Stimulated activated CD4-positive, alpha-beta T cell treated with anti-CD3 and anti-CD28 coated beads, TNF-alpha, amount 100 ng/mL, for 24 hours (primary cell): ENCODE measurements around the gene KPNA4.
"Not testable (repeated sequence)": the region's sequence is repeated elsewhere in the genome, so short reads cannot be mapped to it uniquely, and the experiment has no call there.

Experiments
- DNase-seq, 3 experiments: peaks; one replicate each; pipeline ENCODE4 v3.0.0-alpha.2; 2020; ENCODE audit warnings: low read depth in 3 of 3

Gene KPNA4

GRCh38 chr3:160498202-160498601, 67.2 kb downstream of the KPNA4 start:
- no peak for DNase-seq

DNA sequence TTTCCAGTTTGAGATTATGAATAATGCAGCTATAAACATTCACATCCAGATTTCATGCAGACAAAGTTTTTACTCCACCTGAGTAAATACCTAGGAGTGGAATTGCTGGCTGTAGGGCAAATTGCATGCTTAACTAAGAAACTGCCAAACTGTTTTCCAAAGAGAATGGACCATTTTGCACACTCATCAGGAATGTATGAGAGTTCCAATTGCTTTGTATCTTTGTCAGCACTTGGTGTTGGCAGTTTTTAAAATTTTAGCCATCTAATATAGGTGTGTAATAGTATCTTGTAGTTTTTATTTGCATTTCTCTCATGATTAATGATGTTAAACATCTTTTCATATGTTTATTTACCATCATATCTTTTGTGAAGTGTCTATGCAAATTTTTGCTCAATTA, 75.2 kb downstream of the KPNA4 start:
- DNase-seq: no peak

DNA sequence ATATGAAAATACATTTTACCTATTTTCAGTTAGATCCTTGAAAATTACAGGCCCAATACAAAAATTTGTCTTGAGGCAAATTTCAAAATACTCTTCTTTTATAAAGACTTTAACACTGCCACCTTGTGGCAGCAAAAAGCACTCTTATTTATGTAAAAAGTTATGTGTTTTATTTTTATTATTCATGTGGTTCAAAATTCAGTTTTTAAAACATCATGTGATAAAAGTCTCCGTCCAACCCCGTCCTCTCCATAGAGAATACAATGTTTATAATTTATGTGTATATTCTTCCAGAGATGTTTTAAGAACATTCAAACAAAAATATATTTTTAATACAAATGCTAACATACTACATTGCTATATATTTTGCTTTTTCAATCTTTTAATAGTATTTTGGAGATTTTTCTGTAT, 78.9 kb downstream of the KPNA4 start:
- no peak for DNase-seq

- DNase-seq: no peak
These were observed 82.6 kb downstream of the KPNA4 start for GRCh38 chr3:160482796-160483195.

GRCh38 chr3:160481856-160482255, 83.5 kb downstream of the KPNA4 start:
- no peak for DNase-seq

- DNase-seq: no peak
These were observed 84.4 kb downstream of the KPNA4 start for GRCh38 chr3:160480931-160481330.

- DNase-seq: no peak
These were observed 86.0 kb downstream of the KPNA4 start for GRCh38 chr3:160479376-160479775.

DNA sequence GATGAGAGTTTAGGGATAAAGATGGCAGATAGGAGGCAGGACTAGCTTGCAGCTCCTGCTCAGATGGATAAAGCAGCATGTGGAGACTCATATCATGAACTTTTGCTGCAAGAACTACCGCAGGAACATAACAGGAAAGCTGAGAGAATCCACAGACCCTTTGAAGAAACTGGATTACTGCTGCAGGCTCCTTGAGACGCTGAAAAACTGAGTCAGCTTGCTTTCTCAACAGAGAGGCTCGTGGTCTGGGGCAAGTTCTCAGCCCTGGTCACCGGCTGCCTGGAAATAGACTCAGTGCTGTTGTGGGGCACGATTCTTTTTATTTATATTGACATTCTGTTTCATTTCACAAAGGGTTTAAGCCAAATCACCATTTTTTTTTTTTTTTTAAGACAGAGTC, 87.0 kb downstream of the KPNA4 start:
- no peak for DNase-seq

GRCh38 chr3:160477750-160478149, 87.6 kb downstream of the KPNA4 start:
- no peak for DNase-seq

- no peak for DNase-seq
These were observed 89.5 kb downstream of the KPNA4 start for GRCh38 chr3:160475884-160476283.

DNA sequence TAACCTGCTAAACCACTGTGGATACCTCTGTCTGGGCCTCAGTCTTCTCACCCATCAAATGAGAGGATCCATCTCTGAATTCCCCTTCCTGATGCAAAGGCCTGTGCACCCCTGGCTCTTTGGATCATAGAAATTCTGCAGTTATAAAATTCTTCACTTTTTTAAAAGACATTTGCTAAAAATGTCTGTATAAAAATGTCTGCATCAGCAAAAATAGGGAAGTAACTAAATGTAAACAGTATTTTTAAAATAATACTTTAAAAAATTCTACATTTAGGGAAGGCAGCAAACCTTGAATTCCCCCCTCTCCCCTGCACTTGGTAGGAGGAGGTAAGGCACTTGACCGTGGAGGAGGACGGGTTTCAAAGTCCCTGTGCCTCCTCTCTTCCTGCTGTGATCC, 90.2 kb downstream of the KPNA4 start:
- no peak for DNase-seq

DNA sequence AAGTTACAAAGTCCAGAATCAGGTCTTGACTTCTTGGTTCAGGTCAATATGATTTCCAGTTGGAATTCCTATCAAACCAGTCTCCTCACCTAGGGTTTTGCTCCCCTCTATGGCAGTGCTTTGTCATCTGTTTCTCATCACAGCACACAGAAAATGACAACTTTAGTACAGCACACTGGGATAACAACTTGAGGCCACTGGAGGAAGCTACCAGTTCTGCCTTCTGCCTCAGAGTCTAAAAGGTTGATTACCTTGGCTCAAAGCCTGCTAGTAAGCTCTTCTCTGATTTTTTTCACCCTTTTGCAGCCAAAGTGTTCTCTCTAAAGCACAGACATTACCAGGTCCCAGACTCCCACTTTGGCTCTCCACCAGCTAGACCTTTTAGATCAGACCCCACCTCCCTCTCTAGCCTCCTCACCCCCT, 90.9 kb downstream of the KPNA4 start:
- no peak for DNase-seq

DNA sequence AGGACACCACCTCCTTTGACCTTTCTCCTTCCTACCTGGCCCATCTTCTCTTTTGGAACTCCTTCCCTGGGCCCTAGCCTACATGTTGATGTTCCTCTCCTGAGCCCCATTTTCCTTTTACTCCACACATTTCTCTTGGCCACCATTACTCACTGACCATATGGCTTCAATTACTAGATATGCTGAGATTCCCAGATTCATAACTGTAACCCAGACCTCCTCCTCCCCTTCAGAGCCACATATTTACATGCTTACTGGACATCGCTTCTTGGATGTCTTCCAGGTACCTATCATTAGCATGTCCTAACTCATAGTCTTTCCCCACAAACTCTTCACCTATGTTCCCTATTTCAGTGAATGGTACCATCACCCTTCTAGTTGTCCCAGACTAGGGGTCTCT, 91.4 kb downstream of the KPNA4 start:
- DNase-seq: no peak

DNA sequence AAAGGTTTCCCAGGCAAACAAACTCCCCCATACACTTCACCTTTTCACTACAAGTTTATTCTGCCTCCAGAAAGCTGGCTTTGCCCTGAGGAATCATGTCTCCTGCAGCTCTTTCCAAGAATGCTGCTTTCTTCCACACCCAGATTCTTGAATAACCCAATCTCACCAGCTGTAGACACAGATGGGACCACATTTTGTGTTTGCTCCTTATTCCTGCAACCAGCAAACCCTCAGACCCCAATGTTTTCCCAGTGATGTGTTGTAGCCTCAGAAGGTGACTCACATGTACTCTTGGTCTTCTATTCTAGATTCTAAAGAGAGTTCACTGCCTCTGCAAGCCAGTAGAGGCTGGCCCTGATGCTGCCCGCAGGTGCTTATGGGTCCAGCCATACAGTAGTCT, 92.2 kb downstream of the KPNA4 start:
- DNase-seq: no peak

DNA sequence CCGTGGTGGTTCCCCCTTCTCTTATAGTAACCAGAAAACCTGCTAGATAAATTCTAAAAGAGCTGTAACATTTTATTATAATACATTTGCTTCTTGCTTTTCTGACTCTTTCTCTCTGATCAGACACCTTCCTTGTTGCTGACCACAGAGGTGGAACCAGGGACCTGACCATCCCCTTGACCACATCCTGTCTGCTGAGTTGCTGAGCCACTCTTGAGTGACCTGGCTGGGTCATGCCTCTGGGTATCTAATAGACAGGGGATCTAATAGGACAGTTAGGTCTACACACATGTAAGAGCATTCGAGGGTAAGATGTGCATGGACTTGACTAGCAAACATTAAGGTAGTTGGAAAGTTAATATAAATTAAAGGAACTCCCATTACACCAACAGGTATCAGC, 93.0 kb downstream of the KPNA4 start:
- no peak for DNase-seq

DNA sequence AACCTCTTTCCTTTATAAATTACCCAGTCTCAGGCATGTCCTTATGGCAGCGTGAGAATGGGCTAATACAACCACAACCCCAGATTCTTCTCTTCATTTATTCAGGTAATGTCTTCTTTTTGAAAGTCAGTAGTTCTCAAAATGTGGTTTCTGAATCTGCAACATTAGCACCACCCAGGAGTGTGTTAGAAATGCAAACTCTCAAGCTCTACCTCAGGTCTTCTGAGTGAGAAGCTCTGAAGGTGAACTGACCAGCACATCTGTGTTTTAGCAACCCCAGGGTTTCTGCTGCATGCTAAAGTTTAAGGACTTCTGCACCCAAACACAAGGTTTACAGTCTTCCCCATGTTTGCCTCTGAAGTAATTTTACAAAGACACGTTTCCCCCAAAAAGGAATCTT, 93.5 kb downstream of the KPNA4 start:
- no peak for DNase-seq

- DNase-seq: no peak
These were observed 95.2 kb downstream of the KPNA4 start for GRCh38 chr3:160470181-160470580.

- no peak for DNase-seq
These were observed 100.4 kb downstream of the KPNA4 start for GRCh38 chr3:160464971-160465370.

- no peak for DNase-seq
These were observed 101.0 kb downstream of the KPNA4 start for GRCh38 chr3:160464321-160464720.

DNA sequence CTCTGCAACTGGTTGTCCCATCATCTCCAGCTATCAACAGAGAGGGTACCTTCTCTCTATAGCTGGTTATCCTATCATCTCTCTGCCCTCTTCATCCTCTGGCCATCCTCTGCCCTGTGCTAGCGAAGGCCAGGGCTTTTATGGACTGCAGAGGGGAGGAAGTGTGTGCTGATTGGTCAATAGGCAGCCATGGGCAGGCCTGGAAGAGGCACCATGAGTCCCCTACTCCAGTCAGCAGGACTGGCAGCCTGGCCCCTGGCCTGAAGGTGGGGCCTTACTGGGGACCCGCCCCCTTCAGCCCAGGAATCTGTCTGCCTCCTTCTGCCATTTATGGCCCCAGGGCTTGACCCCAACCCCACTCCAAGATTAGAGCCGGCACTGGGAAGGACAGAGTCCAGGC, 105.3 kb downstream of the KPNA4 start:
- no peak for DNase-seq

DNA sequence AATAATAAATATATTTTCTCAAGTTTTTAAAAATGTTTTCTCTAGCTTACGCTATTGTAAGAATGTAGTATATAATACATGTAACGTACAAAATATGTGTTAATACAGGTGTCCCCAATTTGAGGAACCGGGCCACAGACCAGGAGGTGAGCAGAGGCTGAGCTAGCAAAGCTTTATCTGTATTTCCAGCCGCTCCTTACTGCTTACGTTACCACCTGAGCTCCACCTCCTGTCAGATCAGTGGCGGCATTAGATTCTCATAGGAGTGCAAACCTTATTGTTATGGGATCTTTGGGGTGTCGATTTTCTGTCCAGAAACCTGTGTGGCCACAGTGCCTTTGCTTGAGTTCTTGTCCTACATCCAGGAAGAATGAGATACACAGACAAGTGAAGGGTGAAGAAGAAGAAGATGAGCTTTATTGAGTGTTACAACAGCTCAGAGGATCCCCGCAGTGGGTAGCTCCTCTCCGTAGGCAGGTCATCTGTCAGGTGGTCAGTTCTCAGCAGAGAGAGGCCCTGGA, 105.9 kb downstream of the KPNA4 start:
- DNase-seq: no peak

DNA sequence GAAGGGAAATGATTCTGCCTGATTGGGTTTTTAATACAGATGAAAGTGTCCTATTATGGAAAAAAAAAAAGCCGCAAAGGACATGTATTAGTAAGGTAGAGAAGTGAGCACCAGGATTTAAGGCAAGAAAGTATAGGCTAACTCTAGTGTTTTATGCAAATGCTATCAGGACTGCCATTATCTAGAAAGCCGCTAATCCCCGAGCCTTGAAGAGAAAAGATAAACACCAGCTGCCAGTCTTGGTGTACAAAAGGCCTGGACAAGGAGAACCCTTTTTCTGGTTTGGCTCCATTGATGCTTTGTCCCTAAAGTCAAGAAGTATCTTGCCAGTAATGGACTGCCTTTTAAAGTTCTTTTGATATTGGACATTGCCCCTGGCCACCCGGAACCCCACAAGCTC, 107.2 kb downstream of the KPNA4 start:
- no peak for DNase-seq

DNA sequence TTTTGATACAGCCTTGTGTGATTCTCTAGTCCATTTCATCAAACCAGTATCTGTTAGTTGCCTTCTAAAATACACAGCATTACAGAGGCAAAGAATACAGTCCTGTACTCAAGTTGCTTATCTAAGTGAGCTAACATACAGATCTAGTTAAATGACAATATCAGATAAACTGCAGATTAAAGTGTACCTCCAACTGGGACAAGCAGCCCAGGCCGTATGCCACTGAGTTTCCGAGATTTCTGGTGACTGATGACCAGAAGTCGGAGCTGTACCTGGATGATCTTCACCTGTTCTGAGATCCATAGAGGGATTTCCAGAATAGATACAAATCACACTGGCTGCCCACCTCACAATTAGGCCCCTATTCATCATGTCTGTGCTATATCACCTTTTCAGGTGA, 109.5 kb downstream of the KPNA4 start:
- DNase-seq: no peak

DNA sequence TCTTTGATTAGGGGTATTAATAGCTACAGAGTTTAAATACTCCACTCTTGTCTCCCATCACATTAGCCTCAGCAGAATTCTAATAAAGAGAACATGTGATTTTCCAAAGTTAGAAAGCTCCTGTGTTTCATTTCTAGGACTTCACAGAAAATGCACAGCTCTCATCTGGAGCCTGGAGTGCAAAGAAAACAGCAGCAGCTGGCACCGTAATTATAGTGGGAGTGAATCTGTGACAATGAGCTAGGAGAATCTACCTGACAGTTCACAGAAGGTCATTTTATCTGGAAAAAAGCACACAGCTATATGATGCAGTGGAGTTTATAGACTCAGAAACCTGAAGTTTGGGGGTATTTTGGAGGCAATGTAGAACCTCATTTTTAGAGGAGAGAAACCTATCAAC, 110.4 kb downstream of the KPNA4 start:
- DNase-seq: no peak

GRCh38 chr3:160452251-160452650, 113.1 kb downstream of the KPNA4 start:
- not testable (repeated sequence) for DNase-seq
